Mucosa of descending colon (tissue), 3 donors: Measurements from ENCODE around the gene HOXA9. TPM values are rescaled to one million over a fixed set of nuclear protein-coding genes. Genes with fewer than 3 reads are reported as not detected.

Source experiments
- ATAC-seq: fragments of 200-7000 bp; cut with Tn5 transposase; one replicate; pipeline ENCODE4 v1.9.1; 2020; ENCODE audit warnings: mild to moderate bottlenecking, moderate library complexity
- DNase-seq, 3 donors: peaks; one replicate each; pipeline ENCODE4 v3.0.0-alpha.2; 2020
- H3K36me3 ChIP-seq: fragments of 200-600 bp; one replicate; pipeline ENCODE4 v1.8.0; 2021; ENCODE audit warnings: low read depth, mild to moderate bottlenecking
- H3K4me1 ChIP-seq: fragments of 200-600 bp; one replicate; pipeline ENCODE4 v1.8.0; 2021; ENCODE audit warnings: low read depth, mild to moderate bottlenecking
- H3K4me3 ChIP-seq: fragments of 200-600 bp; one replicate; pipeline ENCODE4 v1.8.0; 2021; ENCODE audit warnings: mild to moderate bottlenecking
- H3K9me3 ChIP-seq: fragments of 200-600 bp; one replicate; pipeline ENCODE4 v1.8.0; 2021; ENCODE audit warnings: mild to moderate bottlenecking
- CTCF ChIP-seq: fragments of 200-600 bp; IDR thresholded peaks from one replicate; pipeline ENCODE4 v1.8.0; 2022; ENCODE audit warnings: antibody characterized with exemption, mild to moderate bottlenecking
- intact Hi-C, 2 donors: fragments of 100-400 bp; cut with DNase I in 1 of 2; cut with micrococcal nuclease in 1 of 2; formaldehyde crosslinking; loops; one replicate each; pipeline versions ENCODE4 v1.11.0 to v1.11.1; 2022; cut with DNase I, micrococcal nuclease
- total RNA-seq, 3 donors: library from RNA; stranded (reverse); fragmentation: NEBNext Ultra II Directional in 2 of 3; extraction: Animal tissue kit (Norgen Biotek cat#: 25700) in 2 of 3; gene quantifications; one replicate each; pipeline versions ENCODE4 v1.2.1 to v1.2.4, GENCODE V29; 2021 to 2023
- donor health status: DM: no; HTN: no; CAD: no; lungs with moderate emphysema.
- donor health status: DM: no; HTN: no; CAD: no.
- donor health status: DM: no; HTN: yes; CAD: no.

Gene HOXA9
- total RNA-seq, 3 donors from 2014 or later: 22.0 to 27.9 (median 25.0) TPM

GRCh38 chr7:27185013-27185853 lies 19.9 kb upstream of the HOXA9 start, which contains the start of gene HOXA11:
Gene HOXA11 (minus strand): TSS chr7:27185232. CDS start chr7:27185144, 88 bp downstream.
- DNase-seq (peak; percentile 69 to 89 (median 78)), ATAC-seq (peak; percentile 63)
- no peaks in the 10 kb centered on the region for H3K36me3 ChIP-seq
- no peaks in the 10 kb centered on the region for H3K9me3 ChIP-seq
- H3K4me1 ChIP-seq: peaks cover 45% of the 10 kb centered on the region
- intact Hi-C loops: no loop called here
- H3K4me3 ChIP-seq: peak within 1 kb of the TSS; percentile 50
- no peak for TF ChIP-seq CTCF

- H3K9me3 ChIP-seq: no peaks in the 10 kb centered on the region
- H3K36me3 ChIP-seq: no peaks in the 10 kb centered on the region
- peak; percentile 73 to 81 (median 76) for DNase-seq
- TF ChIP-seq CTCF: no peak
- peak overlapping the region; percentile 50 for H3K4me3 ChIP-seq
- peaks cover 40% of the 10 kb centered on the region for H3K4me1 ChIP-seq
- intact Hi-C loops: no loop called here
- ATAC-seq: peak; percentile 28
These were observed 19.1 kb upstream of the HOXA9 start for GRCh38 chr7:27184337-27185012.

GRCh38 chr7:27183682-27184336 lies 18.5 kb upstream of the HOXA9 start:
- Histone ChIP-seq H3K9me3 (no peaks in the 10 kb centered on the region), H3K4me3 (peak overlapping the region; percentile 50), H3K36me3 (no peaks in the 10 kb centered on the region), H3K4me1 (peaks cover 34% of the 10 kb centered on the region)
- TF ChIP-seq CTCF: no peak
- intact Hi-C loops: no loop called here
- ATAC-seq: no peak
- peak in 1 of 3 donors; percentile 56 for DNase-seq

DNA sequence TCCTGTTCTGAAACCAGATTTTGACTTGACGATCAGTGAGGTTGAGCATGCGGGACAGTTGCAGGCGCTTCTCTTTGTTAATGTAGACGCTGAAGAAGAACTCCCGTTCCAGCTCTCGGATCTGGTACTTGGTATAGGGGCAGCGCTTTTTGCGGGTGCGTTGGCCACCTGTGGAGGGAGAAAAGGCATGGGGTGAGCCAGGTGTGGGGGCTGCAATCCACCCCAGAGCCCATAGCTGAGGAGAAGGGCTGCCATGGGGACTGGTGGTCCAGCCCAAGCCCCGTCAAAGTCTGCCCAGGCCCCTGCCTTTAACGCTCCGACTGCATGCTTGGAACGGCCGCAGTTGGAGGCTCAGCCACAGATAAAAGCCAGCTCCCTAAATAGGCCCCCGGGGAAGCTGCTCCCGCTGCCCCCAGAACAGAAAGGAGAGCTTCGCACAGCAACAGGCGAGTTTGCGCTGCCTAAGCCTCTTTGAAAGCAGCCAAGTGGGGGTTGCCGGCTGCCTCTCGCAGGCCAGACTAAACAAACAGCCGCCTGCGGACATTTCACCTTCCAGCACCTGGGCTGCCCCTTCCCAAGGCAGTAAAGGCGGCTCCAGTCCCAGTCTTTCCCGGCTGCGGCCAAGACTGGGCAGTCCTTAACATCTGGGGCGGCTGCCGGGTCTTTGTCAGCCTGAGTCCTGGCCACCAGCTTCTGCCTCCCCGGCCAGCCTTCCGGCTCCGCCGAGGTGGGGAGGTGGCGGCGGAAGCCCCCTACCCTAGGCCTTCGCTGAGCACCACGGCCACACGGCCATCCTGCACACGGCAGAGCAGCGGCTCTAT lies 17.7 kb upstream of the HOXA9 start:
- TF ChIP-seq CTCF: no peak
- peak overlapping the region; percentile 50 for H3K4me3 ChIP-seq
- H3K4me1 ChIP-seq: peaks cover 32% of the 10 kb centered on the region
- DNase-seq: peak in 2 of 3 donors; percentile 56 to 63
- no peaks in the 10 kb centered on the region for H3K36me3 ChIP-seq
- H3K9me3 ChIP-seq: no peaks in the 10 kb centered on the region
- ATAC-seq: no peak
- intact Hi-C loops: no loop called here

GRCh38 chr7:27182285-27182841 lies 17.0 kb upstream of the HOXA9 start:
- DNase-seq: peak in 2 of 3 donors; percentile 42 to 44
- intact Hi-C loops: no loop called here
- Histone ChIP-seq H3K9me3 (no peaks in the 10 kb centered on the region), H3K36me3 (no peaks in the 10 kb centered on the region), H3K4me1 (peaks cover 32% of the 10 kb centered on the region), H3K4me3 (no peak overlapping the region)
- no peak for ATAC-seq
- no peak for TF ChIP-seq CTCF
